HG03378 (cell line): ENCODE results near the gene ALK.
"Not testable (repeated sequence)": the region's sequence is repeated elsewhere in the genome, so short reads cannot be mapped to it uniquely, and the experiment has no call there.

Experiments
- ATAC-seq: cut with Tn5 transposase; IDR thresholded peaks from one replicate; pipeline ENCODE4 v1.9.1; 2021; ENCODE audit warnings: mild to moderate bottlenecking, moderate library complexity; ENCODE audit not compliant: unreplicated experiment

ALK gene

GRCh38 chr2:29761278-29761677 lies 160.1 kb downstream of the ALK start:
- no peak for ATAC-seq

DNA sequence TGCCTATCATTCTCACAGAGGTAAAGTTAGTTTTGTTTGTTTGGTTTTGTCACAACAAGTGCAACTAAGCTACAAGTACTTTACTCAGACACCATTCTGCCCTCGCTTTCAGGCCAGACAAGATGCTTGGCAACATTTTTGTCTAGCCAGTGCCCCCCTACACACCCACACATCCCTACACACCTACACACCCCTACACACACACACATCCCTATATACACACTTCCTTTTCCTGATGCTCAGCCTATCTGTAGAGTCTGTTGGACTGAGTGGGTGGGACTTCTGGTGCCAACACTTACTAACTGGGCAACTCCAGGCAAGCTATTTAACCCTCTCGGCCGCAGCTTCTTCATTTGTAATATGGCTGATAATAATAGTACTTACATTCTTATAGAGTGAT lies 161.4 kb downstream of the ALK start:
- ATAC-seq: no peak

DNA sequence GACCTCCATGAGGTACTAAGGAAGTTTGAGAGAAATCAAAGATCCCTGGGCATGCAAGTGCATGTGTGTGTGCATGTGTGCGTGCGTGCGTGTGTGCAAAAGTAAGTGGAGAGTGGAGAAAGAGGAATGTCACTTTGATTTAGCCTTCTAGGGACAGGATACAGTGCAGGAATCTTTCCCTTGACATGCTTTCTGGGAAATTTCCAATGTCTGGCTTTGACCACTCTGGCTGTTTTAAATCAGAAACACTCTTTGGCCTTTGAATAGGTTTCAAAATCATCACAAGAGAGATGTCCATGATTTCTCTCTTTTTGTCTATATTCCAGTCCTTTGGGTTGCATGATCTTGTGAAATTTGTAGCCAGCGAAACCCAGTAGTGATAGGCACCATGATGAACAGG lies 162.0 kb downstream of the ALK start:
- ATAC-seq: no peak

GRCh38 chr2:29755829-29756228 lies 165.6 kb downstream of the ALK start:
- no peak for ATAC-seq

- ATAC-seq: no peak
Observed at GRCh38 chr2:29755233-29755632, 166.2 kb downstream of the ALK start.

GRCh38 chr2:29753671-29754444 lies 167.5 kb downstream of the ALK start:
- ATAC-seq: no peak

DNA sequence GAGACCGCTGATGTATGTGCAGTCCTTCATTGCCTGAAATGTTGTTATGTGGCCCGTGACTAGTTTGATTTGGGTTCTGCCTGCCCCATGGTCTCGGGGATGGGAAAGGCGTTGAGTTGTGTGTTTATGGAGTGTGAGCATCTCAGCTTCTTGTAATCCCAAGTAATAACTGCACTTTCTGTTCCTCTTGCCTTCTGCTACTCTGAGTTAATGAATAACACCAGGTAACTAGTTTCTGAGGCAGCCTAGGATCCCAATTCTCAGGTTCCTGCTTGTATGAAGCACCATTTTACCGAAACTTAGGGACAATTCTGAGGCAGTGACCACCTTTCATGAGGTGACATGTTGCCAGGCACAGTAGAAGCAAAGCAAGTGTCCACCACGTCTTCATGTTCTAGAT lies 170.0 kb downstream of the ALK start:
- ATAC-seq: peak; percentile 37

- not testable (repeated sequence) for ATAC-seq
Observed at GRCh38 chr2:29750463-29750862, 170.9 kb downstream of the ALK start.

- ATAC-seq: no peak
Observed at GRCh38 chr2:29749843-29750242, 171.5 kb downstream of the ALK start.

DNA sequence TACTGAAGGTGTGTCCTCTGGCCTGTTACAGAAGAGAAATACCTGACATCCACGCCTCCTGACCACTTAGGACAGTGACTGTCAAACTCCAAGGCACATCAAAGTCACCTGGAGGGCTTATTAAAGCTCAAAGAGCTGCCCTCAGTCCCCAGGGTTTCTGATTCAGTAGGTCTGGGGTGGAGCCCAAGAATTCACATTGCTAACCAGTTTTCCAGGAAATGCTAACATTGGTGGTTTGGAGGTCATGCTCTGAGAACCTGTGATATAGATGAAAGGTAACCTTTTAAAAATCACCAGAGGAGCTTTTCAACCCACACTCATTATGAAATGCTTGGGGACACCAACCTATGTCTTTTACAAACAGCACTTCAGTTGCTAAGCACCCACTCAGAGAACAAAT lies 172.3 kb downstream of the ALK start:
- no peak for ATAC-seq

GRCh38 chr2:29747786-29748470 lies 173.5 kb downstream of the ALK start:
- peak; percentile 66 for ATAC-seq

GRCh38 chr2:29744976-29745375 lies 176.4 kb downstream of the ALK start:
- ATAC-seq: peak; percentile 56

DNA sequence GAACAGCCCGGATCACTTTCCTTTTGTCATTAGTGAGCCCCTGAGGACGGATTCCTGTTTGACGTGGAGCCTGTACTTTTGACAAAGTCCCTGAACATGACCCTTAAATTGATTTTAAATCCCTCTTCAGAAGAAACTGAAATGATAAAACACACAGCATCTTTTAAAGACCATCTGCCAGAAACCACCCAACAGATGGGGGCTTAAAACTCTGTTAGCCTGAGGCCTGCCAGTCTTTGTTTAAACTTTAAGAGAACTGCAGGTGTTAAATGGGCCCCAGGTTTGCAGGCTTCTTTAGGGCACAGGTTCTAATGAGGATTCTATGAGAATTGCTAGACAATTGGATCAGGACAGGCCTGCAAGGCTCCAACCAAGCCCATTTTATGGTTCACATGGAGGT lies 177.9 kb downstream of the ALK start:
- ATAC-seq: no peak

GRCh38 chr2:29742656-29743055 lies 178.7 kb downstream of the ALK start:
- no peak for ATAC-seq

GRCh38 chr2:29741132-29741531 lies 180.3 kb downstream of the ALK start:
- ATAC-seq: no peak

- ATAC-seq: no peak
Observed at GRCh38 chr2:29733965-29734364, 187.4 kb downstream of the ALK start.

DNA sequence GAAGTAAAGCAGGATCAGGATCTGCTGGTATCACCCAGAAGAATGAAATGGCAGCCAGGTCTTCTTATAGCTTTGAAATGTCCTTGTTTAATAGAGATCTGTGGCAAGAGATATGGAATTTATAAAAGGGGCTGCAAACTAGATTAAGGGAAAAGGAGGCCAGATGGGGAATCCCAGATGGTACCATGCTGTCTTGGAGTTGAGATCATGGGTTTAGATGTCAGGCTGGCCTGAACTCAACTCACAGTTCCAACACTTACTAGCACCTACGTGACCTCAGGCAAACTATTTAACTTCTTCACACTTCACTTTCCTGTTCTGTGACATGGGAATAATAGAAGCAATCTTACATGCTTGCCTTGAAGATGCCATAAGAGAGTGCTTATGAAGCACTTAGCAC lies 188.2 kb downstream of the ALK start:
- ATAC-seq: no peak

DNA sequence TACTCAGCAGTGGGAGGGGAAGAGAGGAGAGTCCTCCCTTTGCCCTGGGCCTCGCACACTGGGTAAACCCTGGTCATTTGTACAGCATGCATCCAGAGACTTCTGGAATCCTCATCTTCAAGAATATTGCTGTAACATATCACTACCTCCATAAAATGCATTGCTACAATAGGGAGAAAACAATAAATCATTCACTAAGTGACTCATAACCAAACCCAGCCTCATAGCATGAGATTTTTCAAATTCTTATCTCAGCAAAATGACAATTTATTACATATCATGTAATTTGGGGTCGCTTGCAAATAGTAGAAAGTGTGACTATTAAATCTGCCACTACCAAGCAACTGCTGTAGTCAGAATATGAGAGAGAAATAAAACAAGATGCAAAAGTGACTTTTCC lies 189.4 kb downstream of the ALK start:
- no peak for ATAC-seq

DNA sequence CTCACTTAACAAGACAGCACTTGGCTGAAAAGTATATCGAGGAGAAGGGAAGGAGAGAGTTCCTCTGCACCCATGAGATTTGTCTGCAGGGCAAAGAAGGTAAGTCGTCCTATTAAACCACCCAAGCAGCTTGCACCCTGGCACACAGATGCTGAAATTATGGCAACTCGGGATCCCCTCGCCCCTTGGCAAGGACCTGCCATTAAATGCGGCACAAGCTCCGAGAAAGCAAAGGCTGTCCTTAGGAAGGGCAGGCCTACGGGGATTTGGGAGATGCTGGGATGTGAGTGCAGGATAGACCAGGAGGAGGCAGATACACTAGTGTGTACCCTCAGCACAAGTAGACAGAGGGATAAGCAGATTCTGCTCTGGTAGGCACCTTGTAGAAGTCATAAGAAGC lies 191.5 kb downstream of the ALK start:
- ATAC-seq: no peak

- no peak for ATAC-seq
Observed at GRCh38 chr2:29729401-29729800, 192.0 kb downstream of the ALK start.

DNA sequence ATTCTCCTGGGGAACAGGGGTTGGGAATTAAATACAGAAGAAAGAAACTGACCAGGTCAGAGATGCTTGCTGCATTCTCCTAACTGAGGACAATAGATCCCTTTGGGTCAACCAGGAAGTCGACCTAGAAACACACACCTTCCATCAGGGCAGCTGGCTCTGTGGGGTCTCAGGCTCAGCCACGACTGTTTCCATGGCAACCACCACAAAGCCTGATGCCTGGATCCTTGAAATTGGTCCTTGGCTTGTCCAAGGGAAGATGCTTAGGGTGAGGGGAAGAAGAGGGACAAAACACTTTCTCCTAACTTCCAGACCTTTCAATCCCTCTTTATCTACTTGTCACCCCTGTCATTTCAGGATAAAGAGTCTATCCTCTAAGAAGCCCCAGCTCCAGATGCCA lies 194.4 kb downstream of the ALK start:
- ATAC-seq: no peak

- no peak for ATAC-seq
Observed at GRCh38 chr2:29725610-29726009, 195.8 kb downstream of the ALK start.

GRCh38 chr2:29724282-29724681 lies 197.1 kb downstream of the ALK start:
- no peak for ATAC-seq
